HG02759 (cell line): ENCODE measurements around the gene NHS.

Experiments
- ATAC-seq: cut with Tn5 transposase; IDR thresholded peaks from one replicate; pipeline ENCODE4 v1.9.1; 2021; ENCODE audit warnings: mild to moderate bottlenecking, moderate library complexity; ENCODE audit not compliant: unreplicated experiment

NHS gene

GRCh38 chrX:17405225-17405969, 30.4 kb downstream of the NHS start:
- ATAC-seq, result no peak

GRCh38 chrX:17409566-17410290, 34.7 kb downstream of the NHS start:
- no peak for ATAC-seq

GRCh38 chrX:17410651-17411050, 35.7 kb downstream of the NHS start:
- ATAC-seq, result no peak

GRCh38 chrX:17411205-17411604, 36.2 kb downstream of the NHS start:
- no peak for ATAC-seq

GRCh38 chrX:17412692-17413091, 37.7 kb downstream of the NHS start:
- no peak for ATAC-seq

- ATAC-seq, result no peak
These were observed 38.2 kb downstream of the NHS start for GRCh38 chrX:17413228-17413627.

- no peak for ATAC-seq
These were observed 39.1 kb downstream of the NHS start for GRCh38 chrX:17414027-17414658.

GRCh38 chrX:17414839-17415238, 39.8 kb downstream of the NHS start:
- ATAC-seq, result no peak

GRCh38 chrX:17415242-17415810, 40.3 kb downstream of the NHS start:
- no peak for ATAC-seq

GRCh38 chrX:17417372-17417771, 42.4 kb downstream of the NHS start:
- ATAC-seq, result no peak

GRCh38 chrX:17425136-17425535, 50.1 kb downstream of the NHS start:
- ATAC-seq, result no peak

GRCh38 chrX:17425551-17425950, 50.6 kb downstream of the NHS start:
- no peak for ATAC-seq

- no peak for ATAC-seq
These were observed 56.2 kb downstream of the NHS start for GRCh38 chrX:17431171-17431570.

GRCh38 chrX:17432158-17432557, 57.2 kb downstream of the NHS start:
- no peak for ATAC-seq

GRCh38 chrX:17433965-17434364, 59.0 kb downstream of the NHS start:
- no peak for ATAC-seq

- no peak for ATAC-seq
These were observed 60.5 kb downstream of the NHS start for GRCh38 chrX:17435476-17435875.

GRCh38 chrX:17438221-17438620, 63.2 kb downstream of the NHS start:
- no peak for ATAC-seq

GRCh38 chrX:17440258-17440657, 65.3 kb downstream of the NHS start:
- no peak for ATAC-seq

GRCh38 chrX:17440836-17441235, 65.8 kb downstream of the NHS start:
- no peak for ATAC-seq

GRCh38 chrX:17441965-17442364, 67.0 kb downstream of the NHS start:
- ATAC-seq, result no peak

- no peak for ATAC-seq
These were observed 67.9 kb downstream of the NHS start for GRCh38 chrX:17442898-17443297.

GRCh38 chrX:17443556-17443955, 68.6 kb downstream of the NHS start:
- ATAC-seq, result no peak
